HFFc6 (cell line): Measurements from ENCODE around the gene ZBED1. TPM values are rescaled to one million over a fixed set of nuclear protein-coding genes. Genes with fewer than 3 reads are reported as not detected.
"Not testable (repeated sequence)": the region's sequence is repeated elsewhere in the genome, so short reads cannot be mapped to it uniquely, and the experiment has no call there.

Experiments
- DNase-seq: peaks from one replicate; pipeline ENCODE4 v3.0.0-alpha.2; 2018
- H3K27ac Mint-ChIP-seq: 2 replicates; pipeline ENCODE4 v1.8.0; 2020; ENCODE audit warnings: mild to moderate bottlenecking, mixed read lengths
- H3K27me3 Mint-ChIP-seq: 2 replicates; pipeline ENCODE4 v1.8.0; 2021; ENCODE audit warnings: mild to moderate bottlenecking, moderate library complexity, mixed read lengths; ENCODE audit not compliant: insufficient read depth
- H3K36me3 Mint-ChIP-seq: 2 replicates; pipeline ENCODE4 v1.8.0; 2021; ENCODE audit warnings: low read depth, mixed read lengths
- H3K4me1 Mint-ChIP-seq: 2 replicates; pipeline ENCODE4 v1.8.0; 2020; ENCODE audit warnings: low read depth, mixed read lengths
- H3K4me3 Mint-ChIP-seq: 2 replicates; pipeline ENCODE4 v1.8.0; 2020; ENCODE audit warnings: mild to moderate bottlenecking, moderate library complexity, mixed read lengths
- H3K9me3 Mint-ChIP-seq: 2 replicates; pipeline ENCODE4 v1.8.0; 2020; ENCODE audit warnings: mild to moderate bottlenecking, mixed read lengths
- CTCF ChIP-seq: fragments of 200-600 bp; sonication (generic); IDR thresholded peaks from 2 replicates; pipeline ENCODE4 v1.5.0; 2021; ENCODE audit warnings: antibody characterized with exemption, mild to moderate bottlenecking
- total RNA-seq, 6 experiments: library from RNA; stranded (reverse); fragmentation: NEBNext Ultra II Directional; extraction: Animal tissue kit (Norgen Biotek cat#: 25700); gene quantifications; 2 replicates in 1 of 6; 3 replicates in 5 of 6; pipeline ENCODE4 v1.2.3, GENCODE V29; 2021

Gene ZBED1
- total RNA-seq, 6 experiments from 2014 or later: 24.7 to 29.6 (median 25.6) TPM

- Mint-ChIP-seq H3K36me3 (no peaks in the 10 kb centered on the region; the same call in 1 of the 2 replicates), H3K27ac (no peak overlapping the region), H3K27me3 (peaks cover 21% of the 10 kb centered on the region), H3K4me3 (no peak overlapping the region), H3K4me1 (no peaks in the 10 kb centered on the region), H3K9me3 (no peaks in the 10 kb centered on the region)
- TF ChIP-seq CTCF: no peak
- no peak for DNase-seq
Observed at GRCh38 chrX:2523911-2524310, 23.1 kb upstream of the ZBED1 start.

GRCh38 chrX:2521927-2522386 lies 21.2 kb upstream of the ZBED1 start:
- Mint-ChIP-seq H3K36me3 (no peaks in the 10 kb centered on the region), H3K4me1 (peaks cover 6% of the 10 kb centered on the region; the same call in 1 of the 2 replicates), H3K9me3 (no peaks in the 10 kb centered on the region), H3K27me3 (peaks cover 18% of the 10 kb centered on the region), H3K27ac (no peak overlapping the region), H3K4me3 (no peak overlapping the region)
- no peak for TF ChIP-seq CTCF
- DNase-seq: no peak

- Mint-ChIP-seq H3K4me1 (peaks cover 6% of the 10 kb centered on the region; the same call in 1 of the 2 replicates), H3K9me3 (no peaks in the 10 kb centered on the region), H3K27ac (no peak overlapping the region), H3K36me3 (no peaks in the 10 kb centered on the region), H3K4me3 (no peak overlapping the region), H3K27me3 (peaks cover 15% of the 10 kb centered on the region)
- no peak for DNase-seq
- no peak for TF ChIP-seq CTCF
Observed at GRCh38 chrX:2521092-2521926, 20.5 kb upstream of the ZBED1 start.

- no peaks in the 10 kb centered on the region for H3K36me3 Mint-ChIP-seq
- no peaks in the 10 kb centered on the region for H3K9me3 Mint-ChIP-seq
- no peak for DNase-seq
- no peak overlapping the region for H3K4me3 Mint-ChIP-seq
- peaks cover 6% of the 10 kb centered on the region; the same call in 1 of the 2 replicates for H3K4me1 Mint-ChIP-seq
- H3K27me3 Mint-ChIP-seq: peaks cover 13% of the 10 kb centered on the region
- TF ChIP-seq CTCF: no peak
- H3K27ac Mint-ChIP-seq: no peak overlapping the region
Observed at GRCh38 chrX:2520539-2520938, 19.8 kb upstream of the ZBED1 start.

GRCh38 chrX:2519638-2520037 lies 18.9 kb upstream of the ZBED1 start:
- not testable (repeated sequence) for H3K27ac Mint-ChIP-seq, H3K36me3 Mint-ChIP-seq, H3K9me3 Mint-ChIP-seq, H3K4me1 Mint-ChIP-seq, DNase-seq, H3K4me3 Mint-ChIP-seq
- H3K27me3 Mint-ChIP-seq: peaks cover 13% of the 10 kb centered on the region

- H3K9me3 Mint-ChIP-seq: no peaks in the 10 kb centered on the region
- peaks cover 10% of the 10 kb centered on the region for H3K27me3 Mint-ChIP-seq
- TF ChIP-seq CTCF: no peak
- H3K4me1 Mint-ChIP-seq: peaks cover 6% of the 10 kb centered on the region; the same call in 1 of the 2 replicates
- DNase-seq: no peak
- H3K27ac Mint-ChIP-seq: no peak overlapping the region
- H3K36me3 Mint-ChIP-seq: no peaks in the 10 kb centered on the region
- no peak overlapping the region for H3K4me3 Mint-ChIP-seq
Observed at GRCh38 chrX:2517055-2517454, 16.3 kb upstream of the ZBED1 start.
